ENCODE data around the gene B9D1. TPM values are rescaled to one million over a fixed set of nuclear protein-coding genes. Genes with fewer than 3 reads are reported as not detected.

Gene B9D1
- polyA plus RNA-seq, 1 of the 3 experiments (the other 2 are of a cell fraction) = 81.6 TPM

DNA sequence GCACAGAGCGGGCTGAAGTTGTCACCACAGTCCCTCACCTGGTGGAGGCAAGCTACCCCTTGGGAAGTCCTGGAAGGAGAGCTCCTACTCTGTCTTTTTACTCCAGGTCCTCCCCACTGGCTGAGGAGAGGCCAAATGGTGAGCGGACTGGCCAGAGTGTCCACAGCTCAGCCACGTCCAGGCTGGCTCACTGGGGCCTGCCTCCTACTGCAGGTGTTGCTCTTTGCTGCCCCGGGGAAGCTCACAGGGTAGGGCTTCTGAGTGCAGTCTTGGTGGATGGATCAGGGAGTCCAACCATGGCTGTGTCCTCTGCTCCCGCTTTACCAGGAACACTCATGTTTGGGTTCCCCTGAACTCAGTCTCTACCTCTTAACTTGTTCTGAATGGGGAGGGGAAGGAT is 2.7 kb downstream of the B9D1 start (continued):
- no peak for TF ChIP-seq YY1 (IDR thresholded peaks at IDR 0.05; ENCODE audit: low read depth)
- no peak for TF ChIP-seq POLR2AphosphoS5 (IDR thresholded peaks at IDR 0.05; ENCODE audit: low read depth, low read length)
- no peak for TF ChIP-seq PBX3 (IDR thresholded peaks at IDR 0.05)

GRCh38 chr17:19359151-19359550 is 3.4 kb downstream of the B9D1 start:
- POLR2A ChIA-PET = no interaction called here
- CTCF ChIA-PET = interaction anchor here (0.8 to 12.0 kb wide), 3 partner anchors 87 to 407 kb away, joined by 3 to 305 read pairs (median 3); no protein-coding TSS in a partner anchor
- H3K4me1 ChIP-seq (ENCODE audit: control insufficient read depth in 1 of 2, insufficient read depth in 2 of 2, low read depth in 1 of 2, low read length in 1 of 2) = peaks cover 13 to 17% of the 10 kb centered on the region in 2 experiments; a peak in 2 of 4 replicates
- no peak overlapping the region for H3K4me3 ChIP-seq (ENCODE audit: low read depth in 2 of 2, low read length in 1 of 2)
- DNase-seq = no peak
- H3K27me3 ChIP-seq (ENCODE audit: insufficient read depth) = no peaks in the 10 kb centered on the region
- H3K79me2 ChIP-seq (ENCODE audit: insufficient read depth) = peaks cover 8% of the 10 kb centered on the region
- H3K9me3 ChIP-seq = no peaks in the 10 kb centered on the region
- H4K20me1 ChIP-seq (ENCODE audit: insufficient read depth) = peaks cover 4% of the 10 kb centered on the region; the same call in 1 of the 2 replicates
- no peak for TF ChIP-seq NRF1 (IDR thresholded peaks at IDR 0.05; ENCODE audit: low read depth, low read length)
- peaks cover 23% of the 10 kb centered on the region for H3F3A ChIP-seq (replicated peaks; ENCODE audit: insufficient read depth)
- H3K36me3 ChIP-seq (replicated peaks in 1 of 2; ENCODE audit: control insufficient read depth in 1 of 2, insufficient read depth in 2 of 2, low read length in 1 of 2) = peaks cover 0 to 9% of the 10 kb centered on the region in 2 experiments
- WGBS (ENCODE audit: low lambda C conversion rate) = 89% methylated on average over 7 of the region's 7 CpGs
- no peak overlapping the region for H3K4me2 ChIP-seq
- no peak overlapping the region for H3K27ac ChIP-seq (ENCODE audit: low read depth in 2 of 2, low read length in 1 of 2)
- H3K9me2 ChIP-seq = no peaks in the 10 kb centered on the region
- no peak overlapping the region for H2AFZ ChIP-seq (ENCODE audit: low read depth)
- H3K9ac ChIP-seq = no peak overlapping the region

GRCh38 chr17:19357761-19358160 is 4.8 kb downstream of the B9D1 start:
- TF ChIP-seq RCOR1 (IDR thresholded peaks at IDR 0.05; ENCODE audit: low read length) (no peak), NFIC (IDR thresholded peaks at IDR 0.05; ENCODE audit: borderline replicate concordance) (no peak), RXRA (IDR thresholded peaks at IDR 0.05; ENCODE audit: borderline replicate concordance, low read depth) (no peak), MAX (IDR thresholded peaks at IDR 0.05; ENCODE audit: low read depth) (no peak), EP300 (IDR thresholded peaks at IDR 0.05; ENCODE audit: borderline replicate concordance in 1 of 2, low read depth in 1 of 2, low read length in 1 of 2) (no peak), RFX5 (IDR thresholded peaks at IDR 0.05; ENCODE audit: low read length) (no peak), MEF2A (IDR thresholded peaks at IDR 0.05; ENCODE audit: borderline replicate concordance, low read depth) (no peak), USF1 (IDR thresholded peaks at IDR 0.05; ENCODE audit: borderline replicate concordance, low read depth) (no peak), FOSL2 (IDR thresholded peaks at IDR 0.05; ENCODE audit: borderline replicate concordance, low read depth) (no peak), GATA2 (CRISPR knock-in tag; IDR thresholded peaks at IDR 0.05) (no peak)
- TF ChIP-seq, protein P1, sequence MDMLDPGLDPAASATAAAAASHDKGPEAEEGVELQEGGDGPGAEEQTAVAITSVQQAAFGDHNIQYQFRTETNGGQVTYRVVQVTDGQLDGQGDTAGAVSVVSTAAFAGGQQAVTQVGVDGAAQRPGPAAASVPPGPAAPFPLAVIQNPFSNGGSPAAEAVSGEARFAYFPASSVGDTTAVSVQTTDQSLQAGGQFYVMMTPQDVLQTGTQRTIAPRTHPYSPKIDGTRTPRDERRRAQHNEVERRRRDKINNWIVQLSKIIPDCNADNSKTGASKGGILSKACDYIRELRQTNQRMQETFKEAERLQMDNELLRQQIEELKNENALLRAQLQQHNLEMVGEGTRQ (IDR thresholded peaks at IDR 0.05; ENCODE audit: borderline replicate concordance, low read depth, low read length) = no peak
- TF ChIP-seq, protein P2, sequence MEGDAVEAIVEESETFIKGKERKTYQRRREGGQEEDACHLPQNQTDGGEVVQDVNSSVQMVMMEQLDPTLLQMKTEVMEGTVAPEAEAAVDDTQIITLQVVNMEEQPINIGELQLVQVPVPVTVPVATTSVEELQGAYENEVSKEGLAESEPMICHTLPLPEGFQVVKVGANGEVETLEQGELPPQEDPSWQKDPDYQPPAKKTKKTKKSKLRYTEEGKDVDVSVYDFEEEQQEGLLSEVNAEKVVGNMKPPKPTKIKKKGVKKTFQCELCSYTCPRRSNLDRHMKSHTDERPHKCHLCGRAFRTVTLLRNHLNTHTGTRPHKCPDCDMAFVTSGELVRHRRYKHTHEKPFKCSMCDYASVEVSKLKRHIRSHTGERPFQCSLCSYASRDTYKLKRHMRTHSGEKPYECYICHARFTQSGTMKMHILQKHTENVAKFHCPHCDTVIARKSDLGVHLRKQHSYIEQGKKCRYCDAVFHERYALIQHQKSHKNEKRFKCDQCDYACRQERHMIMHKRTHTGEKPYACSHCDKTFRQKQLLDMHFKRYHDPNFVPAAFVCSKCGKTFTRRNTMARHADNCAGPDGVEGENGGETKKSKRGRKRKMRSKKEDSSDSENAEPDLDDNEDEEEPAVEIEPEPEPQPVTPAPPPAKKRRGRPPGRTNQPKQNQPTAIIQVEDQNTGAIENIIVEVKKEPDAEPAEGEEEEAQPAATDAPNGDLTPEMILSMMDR (IDR thresholded peaks at IDR 0.05) = no peak
- Histone ChIP-seq H2AFZ (ENCODE audit: low read depth) (no peak overlapping the region), H3K9me3 (no peaks in the 10 kb centered on the region), H3K27ac (ENCODE audit: low read depth in 2 of 2, low read length in 1 of 2) (no peak overlapping the region), H3F3A (replicated peaks; ENCODE audit: insufficient read depth) (peaks cover 29% of the 10 kb centered on the region), H3K27me3 (ENCODE audit: insufficient read depth) (no peaks in the 10 kb centered on the region), H3K4me3 (ENCODE audit: low read depth in 2 of 2, low read length in 1 of 2) (no peak overlapping the region), H3K9me2 (no peaks in the 10 kb centered on the region), H3K36me3 (replicated peaks in 1 of 2; ENCODE audit: control insufficient read depth in 1 of 2, insufficient read depth in 2 of 2, low read length in 1 of 2) (peaks cover 0 to 9% of the 10 kb centered on the region in 2 experiments), H4K20me1 (ENCODE audit: insufficient read depth) (peaks cover 4% of the 10 kb centered on the region; the same call in 1 of the 2 replicates), H3K4me1 (ENCODE audit: control insufficient read depth in 1 of 2, insufficient read depth in 2 of 2, low read depth in 1 of 2, low read length in 1 of 2) (peaks cover 9 to 10% of the 10 kb centered on the region in 2 experiments; a peak in 2 of 4 replicates), H3K4me2 (no peak overlapping the region), H3K9ac (no peak overlapping the region), H3K79me2 (ENCODE audit: insufficient read depth) (peaks cover 8% of the 10 kb centered on the region)
- POLR2A ChIA-PET = no interaction called here
- CTCF ChIA-PET = interaction anchor here (1.2 to 12.0 kb wide), 2 partner anchors 53 to 88 kb away, joined by 3 to 305 read pairs; partner anchors contain the start of gene RNF112
- no peak for DNase-seq
- 76% methylated on average over 4 of the region's 7 CpGs for WGBS (ENCODE audit: low lambda C conversion rate)

Measured in SK-N-SH (cell line).